ENCODE results near the gene SIRT5. TPM values are rescaled to one million over a fixed set of nuclear protein-coding genes. Genes with fewer than 3 reads are reported as not detected.

The SIRT5 gene
- polyA plus RNA-seq, 1 donor (not counting 4 experiments of a cell fraction or from before 2014, with no cell fraction given): 9.1 TPM

- dilution Hi-C loops (cut with MboI; ENCODE audit: extremely low pct_ligation_motif_present, low sequenced_read_pairs): no loop called here
- no peak for DNase-seq (ENCODE audit: low read depth, low spot score)
- no peak overlapping the region for H3K9ac ChIP-seq (ENCODE audit: control insufficient read depth, extremely low read depth, insufficient read depth, low read length)
- H3K9me3 ChIP-seq (ENCODE audit: control insufficient read depth, low read depth, low read length): no peaks in the 10 kb centered on the region
- no peak overlapping the region for H3K27ac ChIP-seq (ENCODE audit: control insufficient read depth, insufficient read depth, low read length)
- no peak for TF ChIP-seq EZH2 (IDR thresholded peaks at IDR 0.05; ENCODE audit: low read length)
- TF ChIP-seq CTCF (optimal IDR thresholded peaks at IDR 0.05 in 1 of 3, IDR thresholded peaks at IDR 0.05 in 1 of 3, conservative IDR thresholded peaks at IDR 0.05 in 1 of 3; ENCODE audit: extremely low read depth in 1 of 3, insufficient read depth in 2 of 3, low read length in 3 of 3): no peak
- no peaks in the 10 kb centered on the region for H4K20me1 ChIP-seq (ENCODE audit: control insufficient read depth, extremely low read depth, insufficient read depth, low read length)
- no peak overlapping the region for H3K4me2 ChIP-seq (ENCODE audit: control insufficient read depth, extremely low read depth, insufficient read depth, low read depth, low read length)
- no peaks in the 10 kb centered on the region for H3K4me1 ChIP-seq (ENCODE audit: control insufficient read depth, extremely low read depth, insufficient read depth, low read length)
- FAIRE-seq: no peak
- no peaks in the 10 kb centered on the region for H3K27me3 ChIP-seq (ENCODE audit: control insufficient read depth, extremely low read depth, insufficient read depth, low read length)
- peaks cover 7% of the 10 kb centered on the region for H3K79me2 ChIP-seq (ENCODE audit: control insufficient read depth, insufficient read depth, low read length)
- H2AFZ ChIP-seq (ENCODE audit: control insufficient read depth, low read length): no peak overlapping the region
- H3K9me1 ChIP-seq (ENCODE audit: control insufficient read depth, extremely low read depth, insufficient read depth, low read length): no peaks in the 10 kb centered on the region
- H3K36me3 ChIP-seq (ENCODE audit: control insufficient read depth in 2 of 2, extremely low read depth in 1 of 2, insufficient read depth in 2 of 2, low read length in 2 of 2): peaks cover 0 to 2% of the 10 kb centered on the region in 2 experiments
- no peak overlapping the region for H3K4me3 ChIP-seq (ENCODE audit: control insufficient read depth in 2 of 3, extremely low read depth in 1 of 3, insufficient read depth in 2 of 3, low read depth in 1 of 3, low read length in 3 of 3)
Observed at GRCh38 chr6:13654496-13654895, 80.1 kb downstream of the SIRT5 start.

GRCh38 chr6:13655700-13656099 is 81.3 kb downstream of the SIRT5 start:
- no peak for DNase-seq (ENCODE audit: low read depth, low spot score)
- H2AFZ ChIP-seq (ENCODE audit: control insufficient read depth, low read length): no peak overlapping the region
- FAIRE-seq: no peak
- H3K9ac ChIP-seq (ENCODE audit: control insufficient read depth, extremely low read depth, insufficient read depth, low read length): no peak overlapping the region
- no peak overlapping the region for H3K4me2 ChIP-seq (ENCODE audit: control insufficient read depth, extremely low read depth, insufficient read depth, low read depth, low read length)
- no peaks in the 10 kb centered on the region for H3K4me1 ChIP-seq (ENCODE audit: control insufficient read depth, extremely low read depth, insufficient read depth, low read length)
- no peaks in the 10 kb centered on the region for H3K9me1 ChIP-seq (ENCODE audit: control insufficient read depth, extremely low read depth, insufficient read depth, low read length)
- dilution Hi-C loops (cut with MboI; ENCODE audit: extremely low pct_ligation_motif_present, low sequenced_read_pairs): no loop called here
- H3K9me3 ChIP-seq (ENCODE audit: control insufficient read depth, low read depth, low read length): no peaks in the 10 kb centered on the region
- H3K27me3 ChIP-seq (ENCODE audit: control insufficient read depth, extremely low read depth, insufficient read depth, low read length): no peaks in the 10 kb centered on the region
- no peak overlapping the region for H3K4me3 ChIP-seq (ENCODE audit: control insufficient read depth in 2 of 3, extremely low read depth in 1 of 3, insufficient read depth in 2 of 3, low read depth in 1 of 3, low read length in 3 of 3)
- H4K20me1 ChIP-seq (ENCODE audit: control insufficient read depth, extremely low read depth, insufficient read depth, low read length): no peaks in the 10 kb centered on the region
- H3K27ac ChIP-seq (ENCODE audit: control insufficient read depth, insufficient read depth, low read length): no peak overlapping the region
- TF ChIP-seq CTCF (optimal IDR thresholded peaks at IDR 0.05 in 1 of 3, IDR thresholded peaks at IDR 0.05 in 1 of 3, conservative IDR thresholded peaks at IDR 0.05 in 1 of 3; ENCODE audit: extremely low read depth in 1 of 3, insufficient read depth in 2 of 3, low read length in 3 of 3) (no peak), EZH2 (IDR thresholded peaks at IDR 0.05; ENCODE audit: low read length) (no peak)
- peaks cover 0 to 2% of the 10 kb centered on the region in 2 experiments for H3K36me3 ChIP-seq (ENCODE audit: control insufficient read depth in 2 of 2, extremely low read depth in 1 of 2, insufficient read depth in 2 of 2, low read length in 2 of 2)
- H3K79me2 ChIP-seq (ENCODE audit: control insufficient read depth, insufficient read depth, low read length): peaks cover 15% of the 10 kb centered on the region
